Chondrocyte (in vitro differentiated cells): ENCODE results near the gene ATP11A. TPM values are rescaled to one million over a fixed set of nuclear protein-coding genes. Genes with fewer than 3 reads are reported as not detected.

Experiments
- DNase-seq: peaks from one replicate; pipeline ENCODE4 v3.0.0; 2021; ENCODE audit warnings: mixed read lengths, low spot score
- H3K27ac Mint-ChIP-seq: one replicate; pipeline ENCODE4 v1.8.0; 2021; ENCODE audit warnings: mild to moderate bottlenecking, moderate library complexity, mixed read lengths; ENCODE audit not compliant: unreplicated experiment
- H3K27me3 Mint-ChIP-seq: 2 replicates; pipeline ENCODE4 v1.8.0; 2021; ENCODE audit warnings: low read depth, mixed read lengths
- H3K36me3 Mint-ChIP-seq: 2 replicates; pipeline ENCODE4 v1.8.0; 2021; ENCODE audit warnings: low read depth, mixed read lengths
- H3K4me1 Mint-ChIP-seq: 2 replicates; pipeline ENCODE4 v1.8.0; 2021; ENCODE audit warnings: low read depth, mild to moderate bottlenecking, mixed read lengths
- H3K4me3 Mint-ChIP-seq: one replicate; pipeline ENCODE4 v1.8.0; 2021; ENCODE audit warnings: mild to moderate bottlenecking, moderate library complexity, mixed read lengths; ENCODE audit not compliant: unreplicated experiment
- H3K9me3 Mint-ChIP-seq: 2 replicates; pipeline ENCODE4 v1.8.0; 2021; ENCODE audit warnings: low read depth, mixed read lengths
- CTCF ChIP-seq: fragments of 200-600 bp; sonication (generic); IDR thresholded peaks from 2 replicates; pipeline ENCODE4 v1.5.0; 2021; ENCODE audit warnings: antibody characterized with exemption, mild to moderate bottlenecking, moderate library complexity
- total RNA-seq: library from RNA; stranded (reverse); gene quantifications from 3 replicates; pipeline ENCODE4 v1.2.1, GENCODE V29; 2021

The ATP11A gene
- total RNA-seq, 1 donor from 2014 or later, result 13.1 TPM

GRCh38 chr13:112764028-112764427 is 74.2 kb downstream of the ATP11A start:
- TF ChIP-seq CTCF, result no peak
- H3K27ac Mint-ChIP-seq, result no peak overlapping the region
- DNase-seq, result no peak
- peaks cover 13% of the 10 kb centered on the region for H3K4me1 Mint-ChIP-seq
- no peaks in the 10 kb centered on the region for H3K27me3 Mint-ChIP-seq
- H3K4me3 Mint-ChIP-seq, result no peak overlapping the region
- peaks cover 4% of the 10 kb centered on the region for H3K9me3 Mint-ChIP-seq
- H3K36me3 Mint-ChIP-seq, result no peaks in the 10 kb centered on the region

GRCh38 chr13:112764864-112765561 is 75.2 kb downstream of the ATP11A start:
- peaks cover 2% of the 10 kb centered on the region for H3K27me3 Mint-ChIP-seq
- no peaks in the 10 kb centered on the region for H3K9me3 Mint-ChIP-seq
- no peak overlapping the region for H3K4me3 Mint-ChIP-seq
- H3K36me3 Mint-ChIP-seq, result no peaks in the 10 kb centered on the region
- no peak overlapping the region for H3K27ac Mint-ChIP-seq
- TF ChIP-seq CTCF, result no peak
- peaks cover 13% of the 10 kb centered on the region for H3K4me1 Mint-ChIP-seq
- no peak for DNase-seq

GRCh38 chr13:112765731-112766130 is 75.9 kb downstream of the ATP11A start:
- no peak for TF ChIP-seq CTCF
- DNase-seq, result no peak
- Mint-ChIP-seq H3K27ac (no peak overlapping the region), H3K4me1 (peaks cover 8% of the 10 kb centered on the region), H3K9me3 (no peaks in the 10 kb centered on the region), H3K36me3 (no peaks in the 10 kb centered on the region), H3K27me3 (peaks cover 2% of the 10 kb centered on the region), H3K4me3 (no peak overlapping the region)

GRCh38 chr13:112766336-112766735 is 76.5 kb downstream of the ATP11A start:
- Mint-ChIP-seq H3K4me1 (peaks cover 8% of the 10 kb centered on the region), H3K9me3 (no peaks in the 10 kb centered on the region), H3K27ac (no peak overlapping the region), H3K27me3 (peaks cover 2% of the 10 kb centered on the region), H3K36me3 (no peaks in the 10 kb centered on the region), H3K4me3 (no peak overlapping the region)
- DNase-seq, result no peak
- no peak for TF ChIP-seq CTCF

GRCh38 chr13:112767506-112768471 is 78.0 kb downstream of the ATP11A start:
- Mint-ChIP-seq H3K4me1 (no peaks in the 10 kb centered on the region), H3K36me3 (no peaks in the 10 kb centered on the region), H3K27me3 (peaks cover 2% of the 10 kb centered on the region), H3K27ac (no peak overlapping the region), H3K4me3 (no peak overlapping the region), H3K9me3 (no peaks in the 10 kb centered on the region)
- DNase-seq, result no peak
- no peak for TF ChIP-seq CTCF
